Measurements from ENCODE around the gene CCDC142.

DNA sequence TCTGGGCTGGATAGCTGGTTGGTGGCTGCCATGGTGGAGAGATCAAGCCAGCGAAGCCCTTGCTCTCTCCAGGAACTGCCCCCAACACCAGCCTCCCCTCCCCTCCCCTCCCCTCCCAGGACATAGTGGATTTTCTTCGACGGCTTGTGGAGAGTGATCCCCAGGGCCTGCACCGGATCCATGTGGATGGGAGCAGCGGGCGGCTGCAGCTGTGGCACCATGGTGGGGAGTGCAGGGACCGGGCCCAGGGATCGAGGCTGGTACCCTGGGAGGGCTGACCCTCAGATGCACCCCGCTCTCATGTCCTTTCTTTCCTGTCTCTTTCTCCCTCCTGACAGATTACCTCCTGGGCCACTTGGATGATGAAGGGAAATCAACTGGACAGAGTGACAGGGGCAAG, 7.1 kb upstream of the CCDC142 start:
- no peak for TF ChIP-seq POLR2A (IDR thresholded peaks at IDR 0.05)
- TF ChIP-seq, protein P1, sequence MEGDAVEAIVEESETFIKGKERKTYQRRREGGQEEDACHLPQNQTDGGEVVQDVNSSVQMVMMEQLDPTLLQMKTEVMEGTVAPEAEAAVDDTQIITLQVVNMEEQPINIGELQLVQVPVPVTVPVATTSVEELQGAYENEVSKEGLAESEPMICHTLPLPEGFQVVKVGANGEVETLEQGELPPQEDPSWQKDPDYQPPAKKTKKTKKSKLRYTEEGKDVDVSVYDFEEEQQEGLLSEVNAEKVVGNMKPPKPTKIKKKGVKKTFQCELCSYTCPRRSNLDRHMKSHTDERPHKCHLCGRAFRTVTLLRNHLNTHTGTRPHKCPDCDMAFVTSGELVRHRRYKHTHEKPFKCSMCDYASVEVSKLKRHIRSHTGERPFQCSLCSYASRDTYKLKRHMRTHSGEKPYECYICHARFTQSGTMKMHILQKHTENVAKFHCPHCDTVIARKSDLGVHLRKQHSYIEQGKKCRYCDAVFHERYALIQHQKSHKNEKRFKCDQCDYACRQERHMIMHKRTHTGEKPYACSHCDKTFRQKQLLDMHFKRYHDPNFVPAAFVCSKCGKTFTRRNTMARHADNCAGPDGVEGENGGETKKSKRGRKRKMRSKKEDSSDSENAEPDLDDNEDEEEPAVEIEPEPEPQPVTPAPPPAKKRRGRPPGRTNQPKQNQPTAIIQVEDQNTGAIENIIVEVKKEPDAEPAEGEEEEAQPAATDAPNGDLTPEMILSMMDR (IDR thresholded peaks at IDR 0.05) = no peak
- TF ChIP-seq EP300 (IDR thresholded peaks at IDR 0.05) = no peak
